Measurements from ENCODE around the gene DUSP28.

Gene DUSP28

GRCh38 chr2:240512666-240513535, 47.3 kb upstream of the DUSP28 start:
- Histone ChIP-seq H3K9ac (ENCODE audit: low read length) (no peak overlapping the region), H3K27me3 (ENCODE audit: low read depth, low read length) (no peaks in the 10 kb centered on the region), H3K4me3 (ENCODE audit: low read length) (no peak overlapping the region), H3K4me2 (ENCODE audit: low read length) (no peak overlapping the region), H3K4me1 (ENCODE audit: low read length) (peaks cover 15% of the 10 kb centered on the region), H4K20me1 (ENCODE audit: insufficient read depth, low read length) (no peaks in the 10 kb centered on the region), H3K36me3 (replicated peaks; ENCODE audit: low read depth, low read length) (no peaks in the 10 kb centered on the region), H2AFZ (ENCODE audit: low read depth, low read length) (no peak overlapping the region), H3K27ac (ENCODE audit: low read length) (no peak overlapping the region), H3K79me2 (ENCODE audit: low read length) (no peaks in the 10 kb centered on the region), H3K9me3 (ENCODE audit: insufficient read depth, low read length) (no peaks in the 10 kb centered on the region)
- no peak for TF ChIP-seq EZH2phosphoT487 (IDR thresholded peaks at IDR 0.05; ENCODE audit: low read depth)
- no peak for TF ChIP-seq CTCF (IDR thresholded peaks at IDR 0.05; ENCODE audit: low read depth, low read length)

GRCh38 chr2:240513549-240514287, 46.4 kb upstream of the DUSP28 start:
- Histone ChIP-seq H3K4me2 (ENCODE audit: low read length) (peak overlapping the region; percentile 50), H3K4me1 (ENCODE audit: low read length) (peaks cover 15% of the 10 kb centered on the region), H3K9ac (ENCODE audit: low read length) (peak overlapping the region; percentile 28; the same call in 1 of the 2 replicates), H4K20me1 (ENCODE audit: insufficient read depth, low read length) (no peaks in the 10 kb centered on the region), H3K27me3 (ENCODE audit: low read depth, low read length) (no peaks in the 10 kb centered on the region), H3K36me3 (replicated peaks; ENCODE audit: low read depth, low read length) (peaks cover 2% of the 10 kb centered on the region), H3K4me3 (ENCODE audit: low read length) (peak overlapping the region; percentile 14; the same call in 1 of the 2 replicates), H3K79me2 (ENCODE audit: low read length) (no peaks in the 10 kb centered on the region), H2AFZ (ENCODE audit: low read depth, low read length) (no peak overlapping the region), H3K27ac (ENCODE audit: low read length) (peak overlapping the region; percentile 58), H3K9me3 (ENCODE audit: insufficient read depth, low read length) (no peaks in the 10 kb centered on the region)
- TF ChIP-seq EZH2phosphoT487 (IDR thresholded peaks at IDR 0.05; ENCODE audit: low read depth) (no peak), CTCF (IDR thresholded peaks at IDR 0.05; ENCODE audit: low read depth, low read length) (peak; percentile 71)

GRCh38 chr2:240514631-240515030, 45.5 kb upstream of the DUSP28 start:
- 0 out of 2 replicates have a peak overlapping the region, but pooled peaks have one; percentile 14 for H3K4me3 ChIP-seq (ENCODE audit: low read length)
- H3K79me2 ChIP-seq (ENCODE audit: low read length) = no peaks in the 10 kb centered on the region
- TF ChIP-seq EZH2phosphoT487 (IDR thresholded peaks at IDR 0.05; ENCODE audit: low read depth) (no peak), CTCF (IDR thresholded peaks at IDR 0.05; ENCODE audit: low read depth, low read length) (no peak)
- H3K36me3 ChIP-seq (replicated peaks; ENCODE audit: low read depth, low read length) = peaks cover 10% of the 10 kb centered on the region
- H3K27me3 ChIP-seq (ENCODE audit: low read depth, low read length) = no peaks in the 10 kb centered on the region
- peaks cover 15% of the 10 kb centered on the region for H3K4me1 ChIP-seq (ENCODE audit: low read length)
- no peaks in the 10 kb centered on the region for H3K9me3 ChIP-seq (ENCODE audit: insufficient read depth, low read length)
- peak overlapping the region; percentile 50; the same call in 1 of the 2 replicates for H3K4me2 ChIP-seq (ENCODE audit: low read length)
- H4K20me1 ChIP-seq (ENCODE audit: insufficient read depth, low read length) = no peaks in the 10 kb centered on the region
- no peak overlapping the region for H3K9ac ChIP-seq (ENCODE audit: low read length)
- no peak overlapping the region for H2AFZ ChIP-seq (ENCODE audit: low read depth, low read length)
- peak overlapping the region; percentile 58 for H3K27ac ChIP-seq (ENCODE audit: low read length)

GRCh38 chr2:240517342-240517741, 42.8 kb upstream of the DUSP28 start:
- no peaks in the 10 kb centered on the region for H3K79me2 ChIP-seq (ENCODE audit: low read length)
- peaks cover 13% of the 10 kb centered on the region for H3K36me3 ChIP-seq (replicated peaks; ENCODE audit: low read depth, low read length)
- no peak overlapping the region for H2AFZ ChIP-seq (ENCODE audit: low read depth, low read length)
- no peak overlapping the region for H3K4me2 ChIP-seq (ENCODE audit: low read length)
- TF ChIP-seq EZH2phosphoT487 (IDR thresholded peaks at IDR 0.05; ENCODE audit: low read depth) (no peak), CTCF (IDR thresholded peaks at IDR 0.05; ENCODE audit: low read depth, low read length) (no peak)
- no peak overlapping the region for H3K4me3 ChIP-seq (ENCODE audit: low read length)
- H3K9me3 ChIP-seq (ENCODE audit: insufficient read depth, low read length) = no peaks in the 10 kb centered on the region
- H4K20me1 ChIP-seq (ENCODE audit: insufficient read depth, low read length) = no peaks in the 10 kb centered on the region
- H3K9ac ChIP-seq (ENCODE audit: low read length) = no peak overlapping the region
- H3K27ac ChIP-seq (ENCODE audit: low read length) = no peak overlapping the region
- peaks cover 15% of the 10 kb centered on the region for H3K4me1 ChIP-seq (ENCODE audit: low read length)
- no peaks in the 10 kb centered on the region for H3K27me3 ChIP-seq (ENCODE audit: low read depth, low read length)

Data from OCI-LY3 (cell line).